DMS79 treated with DMSO at 0.1 percent for 48 hours (cell line): Measurements from ENCODE around the gene GRID2.

Experiments used
- DNase-seq: peaks from one replicate; lab custom pipeline; 2025; lab: John Stamatoyannopoulos, UW

The GRID2 gene

GRCh38 chr4:92522356-92522755 is 218.6 kb downstream of the GRID2 start:
- no peak for DNase-seq

GRCh38 chr4:92524131-92524530 is 220.4 kb downstream of the GRID2 start:
- DNase-seq: no peak

- no peak for DNase-seq
These were observed 224.8 kb downstream of the GRID2 start for GRCh38 chr4:92528541-92528940.

GRCh38 chr4:92529510-92529909 is 225.7 kb downstream of the GRID2 start:
- DNase-seq: no peak

- no peak for DNase-seq
These were observed 231.8 kb downstream of the GRID2 start for GRCh38 chr4:92535599-92535998.

GRCh38 chr4:92551616-92552015 is 247.8 kb downstream of the GRID2 start:
- DNase-seq: no peak

- DNase-seq: no peak
These were observed 262.5 kb downstream of the GRID2 start for GRCh38 chr4:92566269-92566668.

- DNase-seq: no peak
These were observed 277.1 kb downstream of the GRID2 start for GRCh38 chr4:92580816-92581215.

- no peak for DNase-seq
These were observed 295.3 kb downstream of the GRID2 start for GRCh38 chr4:92599044-92599443.

GRCh38 chr4:92600638-92601037 is 296.9 kb downstream of the GRID2 start:
- DNase-seq: no peak

GRCh38 chr4:92606227-92606626 is 302.5 kb downstream of the GRID2 start:
- no peak for DNase-seq

GRCh38 chr4:92615049-92615448 is 311.3 kb downstream of the GRID2 start:
- no peak for DNase-seq

- DNase-seq: no peak
These were observed 315.2 kb downstream of the GRID2 start for GRCh38 chr4:92618968-92619367.

- no peak for DNase-seq
These were observed 325.5 kb downstream of the GRID2 start for GRCh38 chr4:92629302-92629701.

GRCh38 chr4:92634882-92635281 is 331.1 kb downstream of the GRID2 start:
- DNase-seq: no peak

GRCh38 chr4:92636038-92636806 is 332.5 kb downstream of the GRID2 start:
- no peak for DNase-seq

GRCh38 chr4:92641409-92641808 is 337.6 kb downstream of the GRID2 start:
- no peak for DNase-seq

GRCh38 chr4:92646826-92647225 is 343.1 kb downstream of the GRID2 start:
- DNase-seq: no peak

GRCh38 chr4:92651536-92651935 is 347.8 kb downstream of the GRID2 start:
- no peak for DNase-seq

- DNase-seq: no peak
These were observed 350.3 kb downstream of the GRID2 start for GRCh38 chr4:92654084-92654483.

- DNase-seq: no peak
These were observed 353.9 kb downstream of the GRID2 start for GRCh38 chr4:92657695-92658094.

GRCh38 chr4:92658318-92658717 is 354.6 kb downstream of the GRID2 start:
- no peak for DNase-seq

GRCh38 chr4:92677805-92678204 is 374.0 kb downstream of the GRID2 start:
- DNase-seq: no peak

GRCh38 chr4:92678292-92678691 is 374.5 kb downstream of the GRID2 start:
- DNase-seq: no peak
